Measurements from ENCODE around the gene UBASH3B. TPM values are rescaled to one million over a fixed set of nuclear protein-coding genes. Genes with fewer than 3 reads are reported as not detected.
A peak's percentile ranks its signal among the peaks of the same experiment; 100 is the strongest.

Gene UBASH3B
- total RNA-seq, 1 donor from 2014 or later: 2.0 TPM

DNA sequence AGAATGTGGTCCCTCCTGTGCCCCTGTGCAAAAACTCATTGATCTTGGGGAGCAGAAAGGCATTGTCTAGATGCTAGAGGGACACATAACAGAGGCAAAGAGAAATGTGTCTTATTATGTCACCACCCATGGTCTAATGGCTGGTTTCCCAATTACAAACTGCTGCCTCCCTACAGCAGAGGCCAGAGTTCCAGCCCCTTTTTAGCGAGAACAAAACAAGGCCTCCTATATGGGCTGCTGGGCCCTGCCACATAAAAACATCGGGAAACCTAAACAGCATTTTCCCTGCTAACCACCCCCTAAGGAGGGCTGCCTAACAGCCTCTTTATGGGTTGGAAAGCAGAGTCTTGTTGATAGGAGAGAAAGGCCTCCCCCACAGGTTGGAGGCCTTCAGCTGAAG lies 107.6 kb downstream of the UBASH3B start:
- Mint-ChIP-seq H3K27ac (no peak overlapping the region), H3K4me1 (peaks cover 9% of the 10 kb centered on the region), H3K36me3 (no peaks in the 10 kb centered on the region), H3K4me3 (no peak overlapping the region), H3K9me3 (no peaks in the 10 kb centered on the region), H3K27me3 (ENCODE audit: insufficient read depth, low read depth) (peaks cover 8% of the 10 kb centered on the region)
- H3K4me1 ChIP-seq: peaks cover 16% of the 10 kb centered on the region
- no peaks in the 10 kb centered on the region for H3K9me3 ChIP-seq (ENCODE audit: low read depth)
- H3K79me2 ChIP-seq (ENCODE audit: low read depth): no peaks in the 10 kb centered on the region
- H3K4me3 ChIP-seq: no peak overlapping the region
- peaks cover 14% of the 10 kb centered on the region for H3F3A ChIP-seq (ENCODE audit: low read depth)
- TF ChIP-seq EZH2 (IDR thresholded peaks at IDR 0.05) (no peak), EZH2phosphoT487 (IDR thresholded peaks at IDR 0.05) (no peak), CTCF (IDR thresholded peaks at IDR 0.05) (no peak)
- no peaks in the 10 kb centered on the region for H3K27me3 ChIP-seq
- no peaks in the 10 kb centered on the region for H3K36me3 ChIP-seq
- H3K27ac ChIP-seq: peak overlapping the region; percentile 51
- peak overlapping the region; percentile 20 for H3K4me2 ChIP-seq
- H4K20me1 ChIP-seq (ENCODE audit: low read depth): no peaks in the 10 kb centered on the region
- peak overlapping the region; percentile 17 for H2AFZ ChIP-seq (replicated peaks)
- no peak for DNase-seq (ENCODE audit: low spot score)
- no peak overlapping the region for H3K9ac ChIP-seq

DNA sequence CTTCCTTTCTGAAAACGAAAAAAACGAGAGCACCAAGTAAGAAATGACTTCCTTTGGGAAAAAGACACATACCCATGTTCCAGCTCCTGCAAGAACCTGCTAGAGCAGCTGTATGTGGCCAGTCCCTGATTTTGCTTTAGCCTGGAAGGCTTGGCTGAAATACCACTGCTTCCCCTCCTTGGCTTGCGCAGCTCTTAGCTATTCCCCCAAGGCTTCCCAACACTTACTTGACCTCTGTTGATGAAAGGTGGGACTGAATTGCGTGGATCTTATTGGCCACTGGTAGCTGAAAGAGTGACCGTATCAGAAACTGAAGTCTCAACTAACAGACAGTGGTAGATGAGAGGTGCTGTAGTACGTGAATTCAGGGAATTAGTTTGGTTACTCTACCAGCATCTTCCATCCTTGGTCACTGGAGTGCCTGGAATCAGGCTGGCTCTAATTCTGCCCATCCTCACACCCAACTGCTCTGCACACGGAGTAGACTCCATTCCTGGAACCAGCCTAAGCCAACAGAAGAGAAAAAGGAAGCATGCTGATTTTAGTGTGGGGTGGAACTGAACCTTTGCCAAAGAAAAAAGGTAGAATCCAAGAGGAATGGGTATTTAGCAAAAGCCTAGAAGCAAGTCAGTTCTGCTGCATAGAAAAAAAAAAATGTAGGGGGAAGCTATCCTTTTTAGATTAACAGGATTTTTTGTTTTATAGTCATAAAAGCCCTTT lies 109.0 kb downstream of the UBASH3B start:
- Mint-ChIP-seq H3K9me3 (no peaks in the 10 kb centered on the region), H3K27me3 (ENCODE audit: insufficient read depth, low read depth) (peaks cover 6% of the 10 kb centered on the region), H3K4me1 (peaks cover 9% of the 10 kb centered on the region), H3K27ac (no peak overlapping the region), H3K4me3 (no peak overlapping the region), H3K36me3 (no peaks in the 10 kb centered on the region)
- H3K9ac ChIP-seq: no peak overlapping the region
- H3K27ac ChIP-seq: no peak overlapping the region
- H3K4me1 ChIP-seq: peaks cover 16% of the 10 kb centered on the region
- no peak overlapping the region for H3K4me2 ChIP-seq
- peaks cover 14% of the 10 kb centered on the region for H3F3A ChIP-seq (ENCODE audit: low read depth)
- H3K79me2 ChIP-seq (ENCODE audit: low read depth): no peaks in the 10 kb centered on the region
- TF ChIP-seq CTCF (IDR thresholded peaks at IDR 0.05) (no peak), EZH2phosphoT487 (IDR thresholded peaks at IDR 0.05) (no peak), EZH2 (IDR thresholded peaks at IDR 0.05) (no peak)
- H3K27me3 ChIP-seq: no peaks in the 10 kb centered on the region
- no peaks in the 10 kb centered on the region for H3K36me3 ChIP-seq
- H2AFZ ChIP-seq (replicated peaks): no peak overlapping the region
- no peaks in the 10 kb centered on the region for H4K20me1 ChIP-seq (ENCODE audit: low read depth)
- H3K9me3 ChIP-seq (ENCODE audit: low read depth): no peaks in the 10 kb centered on the region
- H3K4me3 ChIP-seq: no peak overlapping the region
- DNase-seq (ENCODE audit: low spot score): no peak

- Histone ChIP-seq H3K36me3 (no peaks in the 10 kb centered on the region), H3K79me2 (ENCODE audit: low read depth) (no peaks in the 10 kb centered on the region), H3K4me3 (no peak overlapping the region), H3K4me1 (peaks cover 16% of the 10 kb centered on the region), H3K27me3 (no peaks in the 10 kb centered on the region), H4K20me1 (ENCODE audit: low read depth) (no peaks in the 10 kb centered on the region), H3K9me3 (ENCODE audit: low read depth) (no peaks in the 10 kb centered on the region), H3F3A (ENCODE audit: low read depth) (peaks cover 14% of the 10 kb centered on the region), H3K27ac (no peak overlapping the region), H2AFZ (replicated peaks) (no peak overlapping the region), H3K4me2 (no peak overlapping the region), H3K9ac (no peak overlapping the region)
- Mint-ChIP-seq H3K4me3 (no peak overlapping the region), H3K36me3 (no peaks in the 10 kb centered on the region), H3K27me3 (ENCODE audit: insufficient read depth, low read depth) (peaks cover 8% of the 10 kb centered on the region), H3K27ac (no peak overlapping the region), H3K4me1 (peaks cover 9% of the 10 kb centered on the region), H3K9me3 (no peaks in the 10 kb centered on the region)
- no peak for TF ChIP-seq CTCF (IDR thresholded peaks at IDR 0.05)
- TF ChIP-seq EZH2phosphoT487 (IDR thresholded peaks at IDR 0.05): no peak
- TF ChIP-seq EZH2 (IDR thresholded peaks at IDR 0.05): no peak
- DNase-seq (ENCODE audit: low spot score): no peak
Measured at GRCh38 chr11:122765487-122766131, 110.1 kb downstream of the UBASH3B start.

Data from neural progenitor cell (in vitro differentiated cells).